Lung (tissue), 16 donors: ENCODE data around the gene OR52B4. TPM values are rescaled to one million over a fixed set of nuclear protein-coding genes. Genes with fewer than 3 reads are reported as not detected.
"Not testable (repeated sequence)": the region's sequence is repeated elsewhere in the genome, so short reads cannot be mapped to it uniquely, and the experiment has no call there.

Experiments
- ATAC-seq: fragments of 200-7000 bp; cut with Tn5 transposase; one replicate; pipeline ENCODE4 v1.9.1; 2020; ENCODE audit warnings: moderate number of reproducible peaks; ENCODE audit not compliant: insufficient read depth, low FRiP score
- DNase-seq, 3 donors: peaks; one replicate each; pipeline ENCODE4 v3.0.0-alpha.2; 2013 to 2017
- H3K27ac ChIP-seq, 2 donors: one replicate each; pipeline ENCODE4 v1.5.1; 2013; ENCODE audit warnings: mild to moderate bottlenecking in 2 of 2, moderate library complexity in 2 of 2, control low read depth in 1 of 2, inconsistent platforms in 1 of 2, low read depth in 1 of 2, low read length in 1 of 2
- H3K27me3 ChIP-seq, 3 donors: one replicate each; pipeline ENCODE4 v1.5.1; 2013; ENCODE audit warnings: low read length in 2 of 3; ENCODE audit not compliant: control insufficient read depth in 3 of 3, insufficient read depth in 3 of 3
- H3K36me3 ChIP-seq, 4 donors: one replicate each; pipeline ENCODE4 v1.5.1; 2013; ENCODE audit warnings: low read length in 4 of 4, mild to moderate bottlenecking in 1 of 4, moderate library complexity in 1 of 4; ENCODE audit not compliant: control insufficient read depth in 4 of 4, insufficient read depth in 4 of 4
- H3K4me1 ChIP-seq, 5 donors: one replicate each; pipeline ENCODE4 v1.5.1; 2013; ENCODE audit warnings: low read length in 5 of 5, mild to moderate bottlenecking in 2 of 5, moderate library complexity in 1 of 5; ENCODE audit not compliant: control insufficient read depth in 5 of 5, insufficient read depth in 5 of 5
- H3K4me3 ChIP-seq: one replicate; pipeline ENCODE4 v1.5.1; 2013; ENCODE audit warnings: mild to moderate bottlenecking, control low read depth, moderate library complexity
- H3K9ac ChIP-seq, 2 donors: one replicate each; pipeline ENCODE4 v1.5.1; 2013; ENCODE audit warnings: low read length in 2 of 2, control low read depth in 1 of 2; ENCODE audit not compliant: insufficient read depth in 1 of 2
- H3K9me3 ChIP-seq, 4 donors: one replicate each; pipeline ENCODE4 v1.5.1; 2013; ENCODE audit warnings: low read length in 3 of 4, mild to moderate bottlenecking in 1 of 4, moderate library complexity in 1 of 4; ENCODE audit not compliant: control insufficient read depth in 4 of 4, insufficient read depth in 3 of 4
- WGBS, 2 donors: extraction: QIAGEN DNeasy Blood & Tissue Kit; methylation state at CpG; one replicate each; pipeline ENCODE4 v1.1.7; 2013; 5-methylcytosine and 5-hydroxymethylcytosine counted together
- long read RNA-seq, 5 donors: transcript quantifications; one replicate each; lab custom pipeline, GENCODE V29; 2026
- polyA plus RNA-seq, 2 donors: library from polyadenylated mRNA; stranded (reverse); fragments of 200-250 nt; gene quantifications; one replicate each; pipeline ENCODE4 v1.2.1, GENCODE V29; 2013
- total RNA-seq, 2 donors: library from RNA; depleted of rRNA in 1 of 2; stranded (reverse); fragments of >200 nt in 1 of 2; gene quantifications; one replicate each; pipeline ENCODE4 v1.2.1, GENCODE V29; 2014 to 2021
- TF ChIP-seq, protein P1 (sequence below): IDR thresholded peaks from 2 replicates; pipeline ENCODE4 v1.5.1; 2012; ENCODE audit warnings: mild to moderate bottlenecking; ENCODE audit errors: control extremely low read depth, extremely low read depth
- donor health status: control.
- donor health status: control.
- donor health status: Bipolar disorder and iron deficiency.
- donor health status: healthy.
- donor health status: DM: yes; HTN: yes; CAD: no.

Gene OR52B4
- not detected for total RNA-seq
- polyA plus RNA-seq: not detected
- long read RNA-seq, donor 1: 0 reads
- long read RNA-seq, donor 2: 0 reads
- long read RNA-seq, donor 3: 0 reads
- long read RNA-seq, donor 4: 0 reads
- long read RNA-seq, donor 5: 0 reads

DNA sequence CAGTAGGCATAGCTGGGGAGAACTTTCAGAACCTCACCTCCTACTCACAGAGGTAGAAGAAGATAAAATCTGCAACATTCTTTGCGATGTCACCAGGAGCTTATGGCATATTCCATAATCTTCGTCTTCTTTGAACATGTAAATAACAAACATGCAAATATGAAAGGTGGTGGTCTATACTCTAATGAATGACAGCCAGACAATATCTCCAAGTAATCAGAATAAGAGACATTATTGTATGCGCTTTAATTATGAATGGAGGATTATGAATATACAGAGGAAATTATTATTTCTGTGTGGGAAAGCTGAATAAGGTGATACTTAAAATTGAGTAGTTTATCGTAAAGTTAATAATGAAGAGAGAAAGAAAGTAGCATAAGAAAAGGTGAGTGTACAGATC, at the start of gene OR52B4:
TSS of gene OR52B4 (minus strand) at position 101 of the 400 bp plus-strand sequence. CDS start at position 10, 91 bp downstream.
- Histone ChIP-seq H3K9me3 (peaks cover 0 to 2% (median 0%) of the 10 kb centered on the region in 4 donors), H3K4me1 (no peaks in the 10 kb centered on the region), H3K27ac (no peak within 1 kb of the TSS), H3K4me3 (no peak within 1 kb of the TSS), H3K9ac (no peak within 1 kb of the TSS), H3K27me3 (no peaks in the 10 kb centered on the region), H3K36me3 (no peaks in the 10 kb centered on the region)
- WGBS, 2 donors: 84% methylated on average over 4 of the region's 4 CpGs
- DNase-seq (no peak), ATAC-seq (no peak)
- TF ChIP-seq, protein P1, sequence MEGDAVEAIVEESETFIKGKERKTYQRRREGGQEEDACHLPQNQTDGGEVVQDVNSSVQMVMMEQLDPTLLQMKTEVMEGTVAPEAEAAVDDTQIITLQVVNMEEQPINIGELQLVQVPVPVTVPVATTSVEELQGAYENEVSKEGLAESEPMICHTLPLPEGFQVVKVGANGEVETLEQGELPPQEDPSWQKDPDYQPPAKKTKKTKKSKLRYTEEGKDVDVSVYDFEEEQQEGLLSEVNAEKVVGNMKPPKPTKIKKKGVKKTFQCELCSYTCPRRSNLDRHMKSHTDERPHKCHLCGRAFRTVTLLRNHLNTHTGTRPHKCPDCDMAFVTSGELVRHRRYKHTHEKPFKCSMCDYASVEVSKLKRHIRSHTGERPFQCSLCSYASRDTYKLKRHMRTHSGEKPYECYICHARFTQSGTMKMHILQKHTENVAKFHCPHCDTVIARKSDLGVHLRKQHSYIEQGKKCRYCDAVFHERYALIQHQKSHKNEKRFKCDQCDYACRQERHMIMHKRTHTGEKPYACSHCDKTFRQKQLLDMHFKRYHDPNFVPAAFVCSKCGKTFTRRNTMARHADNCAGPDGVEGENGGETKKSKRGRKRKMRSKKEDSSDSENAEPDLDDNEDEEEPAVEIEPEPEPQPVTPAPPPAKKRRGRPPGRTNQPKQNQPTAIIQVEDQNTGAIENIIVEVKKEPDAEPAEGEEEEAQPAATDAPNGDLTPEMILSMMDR: no peak

DNA sequence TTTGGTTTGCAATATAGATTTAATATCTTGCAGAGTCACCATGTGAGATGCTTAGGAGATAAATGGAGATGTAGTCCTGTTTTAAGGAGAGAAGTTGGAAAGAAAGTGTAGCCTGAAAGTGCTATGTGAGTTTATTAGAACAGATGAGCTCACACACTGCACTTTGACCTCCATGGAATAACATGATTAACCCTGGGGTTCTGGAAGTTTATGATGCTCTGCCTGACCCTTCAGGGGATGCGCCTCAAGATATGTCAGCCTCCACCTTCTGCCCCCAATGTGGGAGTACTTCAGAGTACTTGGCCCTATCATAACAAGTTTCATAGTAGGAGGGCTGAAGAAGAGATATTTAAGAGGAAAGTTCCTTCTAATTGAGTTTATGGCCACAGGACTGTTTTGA, 48.6 kb upstream of the OR52B4 start:
- H3K4me3 ChIP-seq: no peak overlapping the region
- no peak overlapping the region for H3K9ac ChIP-seq
- H3K27ac ChIP-seq: no peak overlapping the region
- H3K36me3 ChIP-seq: no peaks in the 10 kb centered on the region
- no peaks in the 10 kb centered on the region for H3K27me3 ChIP-seq
- no peaks in the 10 kb centered on the region for H3K9me3 ChIP-seq
- no peaks in the 10 kb centered on the region for H3K4me1 ChIP-seq
- DNase-seq (no peak), ATAC-seq (no peak)
- TF ChIP-seq, protein P1: no peak
- 57 to 71% methylated on average over 1 of the region's 1 CpG for WGBS, 2 donors

DNA sequence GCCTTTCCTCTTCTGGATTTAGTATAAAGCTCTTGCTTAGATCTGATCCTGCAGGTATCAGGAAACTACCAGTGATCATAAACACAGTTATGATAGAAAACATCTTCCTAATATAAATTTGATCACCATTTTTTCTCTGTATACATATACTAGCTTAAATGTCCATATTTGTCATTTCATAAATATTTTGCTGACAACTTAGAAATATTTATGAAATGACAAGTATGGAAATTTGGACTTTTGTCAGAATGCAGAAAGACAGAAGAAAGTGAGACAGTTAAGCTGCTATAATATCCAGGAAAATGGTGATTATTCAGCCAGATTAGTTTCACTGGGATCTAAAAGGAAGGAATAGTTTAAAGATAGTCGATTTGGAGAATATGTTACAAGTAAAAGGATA, 48.1 kb upstream of the OR52B4 start:
- no peak for DNase-seq
- whole genome bisulfite sequencing, 2 donors: 55 to 81% methylated on average over 1 of the region's 1 CpG
- ATAC-seq: no peak
- Histone ChIP-seq H3K27ac (no peak overlapping the region), H3K9me3 (no peaks in the 10 kb centered on the region), H3K36me3 (no peaks in the 10 kb centered on the region), H3K9ac (no peak overlapping the region), H3K27me3 (no peaks in the 10 kb centered on the region), H3K4me1 (no peaks in the 10 kb centered on the region), H3K4me3 (no peak overlapping the region)
- TF ChIP-seq, protein P1: no peak

DNA sequence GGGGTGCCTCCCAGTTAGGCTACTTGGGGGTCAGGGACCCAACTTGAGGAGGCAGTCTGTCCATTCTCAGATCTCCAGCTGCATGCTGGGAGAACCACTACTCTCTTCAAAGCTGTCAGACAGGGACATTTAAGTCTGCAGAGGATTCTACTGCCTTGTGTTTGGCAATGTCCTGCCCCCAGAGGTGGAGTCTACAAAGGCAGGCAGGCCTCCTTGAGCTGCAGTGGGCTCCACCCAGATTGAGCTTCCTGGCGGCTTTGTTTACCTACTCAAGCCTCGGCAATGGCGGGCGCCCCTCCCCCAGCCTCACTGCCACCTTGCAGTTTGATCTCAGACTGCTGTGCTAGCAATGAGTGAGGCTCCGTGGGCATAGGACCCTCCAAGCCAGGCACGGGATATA, 38.0 kb upstream of the OR52B4 start:
- H3K4me3 ChIP-seq, ATAC-seq, H3K4me1 ChIP-seq, H3K36me3 ChIP-seq, H3K27me3 ChIP-seq, H3K9me3 ChIP-seq, H3K9ac ChIP-seq, DNase-seq, H3K27ac ChIP-seq: not testable (repeated sequence)
- 89 to 100% methylated on average over 3 to 6 of the region's 6 CpGs for WGBS, 2 donors
